ENCODE measurements around the gene PARP2.
"Not testable (repeated sequence)": the region's sequence is repeated elsewhere in the genome, so short reads cannot be mapped to it uniquely, and the experiment has no call there.

PARP2 gene

GRCh38 chr14:20347747-20348146, 4.3 kb downstream of the PARP2 start:
- no peak for DNase-seq

- no peak for DNase-seq
Measured at GRCh38 chr14:20350282-20350681, 6.8 kb downstream of the PARP2 start.

DNA sequence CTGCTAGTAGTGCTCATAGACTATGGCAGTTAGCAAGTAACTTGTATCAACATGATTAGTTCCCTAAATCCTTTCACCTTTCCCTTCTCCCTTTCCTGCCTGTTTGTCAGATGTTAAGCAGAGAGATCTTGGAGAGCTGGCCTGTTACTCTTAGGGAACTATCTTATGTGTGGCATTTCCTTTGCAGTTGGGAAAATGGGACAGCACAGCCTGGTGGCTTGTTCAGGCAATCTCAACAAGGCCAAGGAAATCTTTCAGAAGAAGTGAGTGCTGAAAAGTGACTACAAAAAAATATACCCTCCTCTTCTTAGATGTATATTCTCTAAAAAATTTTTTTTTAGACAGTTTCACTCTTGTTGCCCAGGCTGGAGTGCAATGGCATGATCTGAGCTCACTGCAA, 7.4 kb downstream of the PARP2 start:
- DNase-seq: no peak

GRCh38 chr14:20356422-20356821, 13.0 kb downstream of the PARP2 start:
- no peak for DNase-seq

DNA sequence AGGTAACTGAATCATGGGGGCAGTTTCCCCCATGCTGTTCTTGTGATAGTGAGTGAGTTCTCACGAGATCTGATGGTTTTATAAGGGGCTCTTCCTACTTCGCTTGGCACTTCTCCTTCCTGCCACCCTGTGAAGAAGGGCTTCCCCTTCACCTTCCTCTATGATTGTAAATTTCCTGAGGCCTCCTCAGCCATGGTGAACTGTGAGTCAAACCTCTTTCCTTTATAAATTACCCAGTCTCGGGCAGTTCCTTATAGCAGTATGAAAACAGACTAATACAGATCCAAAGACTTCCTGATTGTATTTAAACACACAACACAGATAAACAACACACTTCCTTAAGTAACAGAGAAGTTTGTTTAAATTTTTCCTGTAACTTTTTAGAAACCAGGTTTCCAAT, 15.0 kb downstream of the PARP2 start:
- DNase-seq: not testable (repeated sequence)

DNA sequence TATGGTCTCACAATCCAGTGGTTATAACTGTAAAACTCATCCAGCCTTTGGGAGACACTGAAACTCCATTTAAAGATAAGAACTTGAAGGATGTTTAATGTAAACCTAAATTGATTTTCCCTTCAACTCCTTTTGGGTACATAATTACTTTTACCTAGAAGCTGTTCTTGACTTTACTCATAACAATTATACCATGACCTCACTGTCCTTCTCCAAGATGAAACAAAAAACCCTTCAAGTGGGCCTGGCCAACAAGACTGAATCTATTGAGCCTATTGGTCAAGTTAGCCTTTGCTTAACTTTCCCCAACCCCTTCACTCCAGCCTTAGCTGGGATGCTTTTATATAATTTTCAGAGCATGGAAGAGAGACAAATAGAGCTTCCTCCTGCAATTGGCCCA, 22.5 kb downstream of the PARP2 start:
- no peak for DNase-seq

DNA sequence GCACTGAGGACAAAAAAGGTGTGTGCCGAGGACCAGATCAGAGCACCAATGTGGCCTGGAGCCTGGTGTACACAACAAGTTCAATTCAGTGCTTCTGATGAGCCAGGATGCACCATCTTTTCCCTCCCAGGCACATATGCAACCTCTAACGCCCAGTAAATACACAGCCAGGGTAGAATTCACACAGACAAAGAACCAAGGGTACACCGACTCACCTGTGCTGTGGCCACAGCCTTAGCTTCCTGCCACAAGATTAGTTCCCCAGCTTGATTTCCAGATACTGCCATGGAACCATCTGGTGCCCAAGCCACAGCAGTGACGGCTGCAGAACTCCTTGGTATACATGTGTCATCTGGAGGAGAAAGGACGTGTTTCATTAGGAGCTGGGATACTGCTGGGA, 29.4 kb downstream of the PARP2 start:
- DNase-seq: no peak

DNA sequence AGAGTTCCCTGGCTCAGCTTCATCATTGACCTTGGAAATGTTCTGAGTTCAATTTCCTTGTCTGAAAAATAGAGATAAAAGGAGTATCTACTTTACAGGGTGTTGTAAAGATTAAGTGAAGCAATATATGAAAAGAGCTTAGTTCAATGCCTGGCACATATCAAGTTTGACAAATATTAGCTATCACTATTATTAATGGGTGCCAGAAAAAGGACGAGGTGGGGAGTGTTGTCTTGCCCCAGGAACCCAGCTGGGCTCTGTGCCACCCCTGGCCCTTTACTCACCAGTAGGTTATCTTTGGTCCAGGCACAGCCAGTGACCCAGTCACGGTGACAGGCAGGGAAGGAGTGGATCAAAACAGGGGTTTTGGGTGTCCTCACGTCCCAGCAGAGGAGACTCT, 32.0 kb downstream of the PARP2 start:
- no peak for DNase-seq

- DNase-seq: no peak
Measured at GRCh38 chr14:20376071-20376588, 32.7 kb downstream of the PARP2 start.

DNA sequence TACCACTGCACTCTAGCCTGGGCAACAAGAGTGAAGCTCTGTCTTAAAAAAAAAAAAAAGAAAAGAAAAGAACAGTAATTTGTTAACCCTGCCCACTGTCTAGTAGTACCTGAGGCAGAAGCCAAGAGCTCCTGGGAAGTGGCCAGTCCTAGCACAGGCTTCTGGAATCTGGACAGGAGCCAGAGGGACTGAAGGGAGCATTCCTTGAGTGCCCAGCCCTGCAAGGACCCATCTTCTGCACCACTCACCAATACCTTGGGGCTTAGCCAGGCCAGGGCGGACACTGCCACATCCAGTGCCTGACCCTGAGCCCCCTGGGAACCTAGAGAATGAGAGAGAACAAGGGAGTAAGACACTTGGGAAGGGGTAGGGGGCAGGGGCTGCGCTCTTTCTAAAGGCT, 33.7 kb downstream of the PARP2 start:
- no peak for DNase-seq

- no peak for DNase-seq
Measured at GRCh38 chr14:20379743-20380142, 36.3 kb downstream of the PARP2 start.

DNA sequence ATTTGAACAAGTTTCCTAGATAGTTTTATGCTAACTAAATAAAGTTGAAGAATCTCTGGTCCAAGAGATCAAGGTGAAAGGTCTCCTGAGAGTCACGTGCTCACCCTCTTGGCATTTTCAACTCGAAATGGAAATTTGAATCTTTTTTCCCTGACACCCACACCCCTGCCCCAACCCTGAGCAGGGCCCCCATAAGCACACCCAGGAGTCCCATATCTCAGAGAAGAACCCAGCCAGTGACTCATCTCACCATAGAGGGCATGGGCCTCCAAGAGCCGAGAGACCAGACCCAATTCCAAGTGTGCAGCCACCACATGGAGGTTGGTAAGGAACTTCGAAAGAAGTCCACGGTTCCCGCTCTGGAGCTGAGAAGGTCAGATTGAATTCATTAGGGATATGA, 37.2 kb downstream of the PARP2 start:
- no peak for DNase-seq

GRCh38 chr14:20381341-20381740, 37.9 kb downstream of the PARP2 start:
- no peak for DNase-seq

- no peak for DNase-seq
Measured at GRCh38 chr14:20382526-20382925, 39.1 kb downstream of the PARP2 start.

GRCh38 chr14:20383032-20383431, 39.6 kb downstream of the PARP2 start:
- no peak for DNase-seq

DNA sequence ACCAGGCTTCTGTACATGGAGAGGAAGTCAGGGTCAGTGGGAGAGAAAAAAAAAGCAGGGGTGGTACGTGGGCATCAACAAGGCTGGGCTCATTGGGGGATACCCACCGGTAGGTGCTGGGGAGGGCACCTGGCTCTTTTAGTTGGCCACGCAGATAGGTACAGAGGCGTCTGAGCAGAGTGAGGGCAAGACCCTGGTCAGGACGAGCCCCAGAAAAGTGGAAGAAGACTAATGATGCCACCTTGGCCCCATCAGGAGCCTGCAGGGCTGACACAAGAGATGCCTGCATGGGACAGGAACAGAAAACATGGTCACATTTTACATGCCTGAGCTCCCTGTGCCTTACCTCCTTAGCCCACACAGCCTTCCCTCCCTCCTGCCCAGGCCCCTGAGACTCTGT, 40.2 kb downstream of the PARP2 start:
- no peak for DNase-seq

- no peak for DNase-seq
Measured at GRCh38 chr14:20384321-20384720, 40.9 kb downstream of the PARP2 start.

DNA sequence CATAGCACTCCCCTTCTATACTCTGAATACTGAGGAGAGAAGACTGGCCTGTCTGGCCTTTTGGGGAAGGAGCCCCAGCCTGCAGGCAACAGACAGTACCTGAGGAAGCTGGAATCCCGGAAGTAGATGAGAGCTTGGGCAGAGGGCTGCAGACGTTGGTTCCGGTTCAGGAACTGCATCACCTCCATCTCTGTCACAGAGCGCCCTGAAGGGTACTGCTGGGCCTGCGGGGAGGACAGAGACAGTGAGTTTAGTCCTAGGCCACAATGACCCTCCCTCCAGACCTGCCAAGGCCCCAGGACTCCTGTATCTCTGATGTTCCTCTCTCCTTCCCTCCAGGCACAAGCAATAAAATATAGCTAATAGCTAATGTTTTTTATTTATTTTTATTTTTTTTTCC, 41.5 kb downstream of the PARP2 start:
- DNase-seq: no peak

- DNase-seq: no peak
Measured at GRCh38 chr14:20386276-20386855, 42.9 kb downstream of the PARP2 start.

GRCh38 chr14:20387576-20387975, 44.1 kb downstream of the PARP2 start:
- no peak for DNase-seq

DNA sequence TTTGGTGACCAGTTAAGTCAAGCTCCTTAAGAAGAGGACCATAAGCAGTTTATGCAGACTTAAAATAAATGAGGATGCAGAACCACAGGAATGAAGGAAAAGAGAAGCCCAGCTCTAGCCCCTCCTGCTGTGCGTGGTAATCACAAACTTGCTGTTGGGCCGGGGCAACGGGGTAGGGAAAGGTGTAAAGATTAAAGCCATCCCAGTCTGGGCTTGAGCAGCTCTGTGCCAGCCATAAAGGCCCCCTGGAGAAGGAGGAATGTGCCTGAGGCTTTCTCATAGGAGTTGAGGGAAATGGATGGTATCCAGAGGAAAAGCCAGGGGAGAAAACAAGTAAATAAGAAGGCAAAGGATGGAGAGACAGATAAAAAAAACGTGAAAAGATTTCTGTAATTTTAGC, 44.7 kb downstream of the PARP2 start:
- no peak for DNase-seq

DNA sequence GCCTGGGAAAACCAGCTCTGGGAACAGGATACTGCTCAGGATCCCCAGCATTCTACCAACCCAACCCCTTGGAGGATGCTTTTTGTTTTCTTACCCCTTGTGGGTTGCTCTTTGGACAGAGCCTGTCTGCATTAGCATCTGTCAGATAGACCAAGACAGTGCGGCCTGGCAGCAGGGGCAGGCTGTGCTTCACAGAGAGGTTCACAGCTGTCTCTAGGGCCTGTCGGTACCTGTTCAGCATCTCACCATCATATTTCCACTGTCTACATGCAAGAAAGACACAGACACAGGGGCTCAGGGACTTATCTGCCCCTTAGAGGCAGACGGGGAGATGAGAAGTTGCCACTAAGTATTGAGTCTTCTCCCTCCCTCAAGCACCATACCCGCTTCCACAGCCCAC, 48.1 kb downstream of the PARP2 start:
- no peak for DNase-seq

DNA sequence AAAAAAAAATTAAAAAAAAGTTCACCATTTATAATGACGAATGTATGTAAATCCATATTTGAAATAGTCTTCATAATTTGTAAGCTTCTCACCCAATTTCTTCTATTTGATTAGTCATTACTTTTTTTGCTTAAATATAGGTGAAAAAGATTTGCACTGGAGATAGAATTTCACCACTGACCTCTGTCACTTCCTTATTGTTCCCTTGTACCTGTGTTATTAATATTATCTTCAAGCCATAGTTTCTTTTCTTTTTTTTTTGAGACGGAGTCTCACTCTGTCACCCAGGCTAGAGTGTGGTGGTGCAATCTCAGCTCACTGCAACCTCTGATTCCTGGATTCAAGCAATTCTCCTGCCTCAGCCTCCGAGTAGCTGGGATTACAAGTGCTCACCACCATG, 54.1 kb downstream of the PARP2 start:
- DNase-seq: no peak

- no peak for DNase-seq
Measured at GRCh38 chr14:20400589-20400964, 57.1 kb downstream of the PARP2 start.

- DNase-seq: peak; percentile 5
Measured at GRCh38 chr14:20400965-20401593, 57.6 kb downstream of the PARP2 start.
